ENCODE measurements around the gene F8A1.
"Not testable (repeated sequence)": the region's sequence is repeated elsewhere in the genome, so short reads cannot be mapped to it uniquely, and the experiment has no call there.

The F8A1 gene

GRCh38 chrX:154902408-154902807 lies 16.3 kb downstream of the F8A1 start (continued):
- TF ChIP-seq POU6F1 (CRISPR knock-in tag; IDR thresholded peaks at IDR 0.05; ENCODE audit: borderline replicate concordance, low read depth) (no peak), ZNF565 (CRISPR knock-in tag; conservative IDR thresholded peaks at IDR 0.05; ENCODE audit: low read depth) (no peak), ZNF8 (CRISPR knock-in tag; IDR thresholded peaks at IDR 0.05) (no peak), CREB5 (CRISPR knock-in tag; IDR thresholded peaks at IDR 0.05; ENCODE audit: low read depth) (no peak)

- ATAC-seq = no peak
- no peak for TF ChIP-seq ZFP3 (CRISPR knock-in tag; IDR thresholded peaks at IDR 0.05)
- TF ChIP-seq SNAI2 (CRISPR knock-in tag; IDR thresholded peaks at IDR 0.05) = no peak
- no peak for TF ChIP-seq ZNF565 (CRISPR knock-in tag; conservative IDR thresholded peaks at IDR 0.05; ENCODE audit: low read depth)
- TF ChIP-seq RARB (CRISPR knock-in tag; IDR thresholded peaks at IDR 0.05) = no peak
- no peak for TF ChIP-seq BACH2 (CRISPR knock-in tag; IDR thresholded peaks at IDR 0.05; ENCODE audit: borderline replicate concordance)
- no peak for TF ChIP-seq POU6F1 (CRISPR knock-in tag; IDR thresholded peaks at IDR 0.05; ENCODE audit: borderline replicate concordance, low read depth)
- no peak for TF ChIP-seq ZC3H10 (CRISPR knock-in tag; IDR thresholded peaks at IDR 0.05)
- TF ChIP-seq CREB5 (CRISPR knock-in tag; IDR thresholded peaks at IDR 0.05; ENCODE audit: low read depth) = no peak
Measured at GRCh38 chrX:154908821-154909220, 22.7 kb downstream of the F8A1 start.

- not testable (repeated sequence) for ATAC-seq
Measured at GRCh38 chrX:154910048-154910447, 23.9 kb downstream of the F8A1 start.

- ATAC-seq = not testable (repeated sequence)
Measured at GRCh38 chrX:154910528-154910927, 24.4 kb downstream of the F8A1 start.

GRCh38 chrX:154914052-154914451 lies 27.9 kb downstream of the F8A1 start:
- ATAC-seq = no peak
- no peak for TF ChIP-seq ESRRG (CRISPR knock-in tag; IDR thresholded peaks at IDR 0.05)
- no peak for TF ChIP-seq CSDC2 (CRISPR knock-in tag; IDR thresholded peaks at IDR 0.05)

- peak; percentile 98 for ATAC-seq
- TF ChIP-seq SNAI2 (CRISPR knock-in tag; IDR thresholded peaks at IDR 0.05) (no peak), PPARA (CRISPR knock-in tag; IDR thresholded peaks at IDR 0.05; ENCODE audit: borderline replicate concordance) (no peak), TCF4 (CRISPR knock-in tag; IDR thresholded peaks at IDR 0.05; ENCODE audit: borderline replicate concordance) (no peak)
Measured at GRCh38 chrX:154918060-154918483, 31.9 kb downstream of the F8A1 start.

GRCh38 chrX:154924771-154925170 lies 38.6 kb downstream of the F8A1 start:
- ATAC-seq = not testable (repeated sequence)

All from SK-N-SH treated with all-trans-retinoic acid at 6 μM for 48 hours (cell line).